SU-DHL-6 (cell line): Measurements from ENCODE around the gene ALDH1L2.

ENCODE experiments used
- EZH2phosphoT487 ChIP-seq: fragments of 200-600 bp; sonication (generic), shearing (Covaris generic); conservative IDR thresholded peaks from 2 replicates; pipeline ENCODE4 v1.6.1; 2018; ENCODE audit warnings: mild to moderate bottlenecking, antibody characterized with exemption, low read length, moderate library complexity, mixed read lengths
- TF ChIP-seq, protein P1 (sequence below): fragments of 200-600 bp; sonication (generic); IDR thresholded peaks from one replicate; pipeline ENCODE4 v1.5.1; 2017; ENCODE audit warnings: antibody characterized with exemption, mild to moderate bottlenecking, low read length, moderate library complexity; ENCODE audit not compliant: insufficient read depth, poor library complexity, severe bottlenecking

DNA sequence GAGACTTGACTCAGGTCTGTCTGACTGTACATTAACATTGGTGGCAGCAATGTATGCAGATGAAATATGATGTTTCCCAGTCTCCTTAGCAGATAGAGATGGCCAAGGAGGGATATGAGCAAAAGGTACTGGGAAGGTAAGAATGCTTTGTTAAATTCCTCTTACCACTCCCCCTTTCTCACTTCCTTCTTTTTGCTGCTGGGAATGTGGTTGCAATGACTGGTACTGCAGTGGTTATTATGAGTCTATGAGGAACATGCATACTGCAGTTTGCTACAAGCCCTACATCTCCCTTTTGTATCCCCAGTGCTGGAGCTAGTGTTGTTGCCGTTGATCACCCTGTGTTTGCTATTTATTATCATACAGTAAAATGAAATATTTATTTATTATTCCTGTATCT, 35.9 kb downstream of the ALDH1L2 start:
- TF ChIP-seq, protein P1, sequence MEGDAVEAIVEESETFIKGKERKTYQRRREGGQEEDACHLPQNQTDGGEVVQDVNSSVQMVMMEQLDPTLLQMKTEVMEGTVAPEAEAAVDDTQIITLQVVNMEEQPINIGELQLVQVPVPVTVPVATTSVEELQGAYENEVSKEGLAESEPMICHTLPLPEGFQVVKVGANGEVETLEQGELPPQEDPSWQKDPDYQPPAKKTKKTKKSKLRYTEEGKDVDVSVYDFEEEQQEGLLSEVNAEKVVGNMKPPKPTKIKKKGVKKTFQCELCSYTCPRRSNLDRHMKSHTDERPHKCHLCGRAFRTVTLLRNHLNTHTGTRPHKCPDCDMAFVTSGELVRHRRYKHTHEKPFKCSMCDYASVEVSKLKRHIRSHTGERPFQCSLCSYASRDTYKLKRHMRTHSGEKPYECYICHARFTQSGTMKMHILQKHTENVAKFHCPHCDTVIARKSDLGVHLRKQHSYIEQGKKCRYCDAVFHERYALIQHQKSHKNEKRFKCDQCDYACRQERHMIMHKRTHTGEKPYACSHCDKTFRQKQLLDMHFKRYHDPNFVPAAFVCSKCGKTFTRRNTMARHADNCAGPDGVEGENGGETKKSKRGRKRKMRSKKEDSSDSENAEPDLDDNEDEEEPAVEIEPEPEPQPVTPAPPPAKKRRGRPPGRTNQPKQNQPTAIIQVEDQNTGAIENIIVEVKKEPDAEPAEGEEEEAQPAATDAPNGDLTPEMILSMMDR, result no peak
- TF ChIP-seq EZH2phosphoT487, result no peak
